ENCODE measurements around the gene HRH3. TPM values are rescaled to one million over a fixed set of nuclear protein-coding genes. Genes with fewer than 3 reads are reported as not detected.

HRH3 gene
- total RNA-seq, 1 donor from 2014 or later, result not detected

DNA sequence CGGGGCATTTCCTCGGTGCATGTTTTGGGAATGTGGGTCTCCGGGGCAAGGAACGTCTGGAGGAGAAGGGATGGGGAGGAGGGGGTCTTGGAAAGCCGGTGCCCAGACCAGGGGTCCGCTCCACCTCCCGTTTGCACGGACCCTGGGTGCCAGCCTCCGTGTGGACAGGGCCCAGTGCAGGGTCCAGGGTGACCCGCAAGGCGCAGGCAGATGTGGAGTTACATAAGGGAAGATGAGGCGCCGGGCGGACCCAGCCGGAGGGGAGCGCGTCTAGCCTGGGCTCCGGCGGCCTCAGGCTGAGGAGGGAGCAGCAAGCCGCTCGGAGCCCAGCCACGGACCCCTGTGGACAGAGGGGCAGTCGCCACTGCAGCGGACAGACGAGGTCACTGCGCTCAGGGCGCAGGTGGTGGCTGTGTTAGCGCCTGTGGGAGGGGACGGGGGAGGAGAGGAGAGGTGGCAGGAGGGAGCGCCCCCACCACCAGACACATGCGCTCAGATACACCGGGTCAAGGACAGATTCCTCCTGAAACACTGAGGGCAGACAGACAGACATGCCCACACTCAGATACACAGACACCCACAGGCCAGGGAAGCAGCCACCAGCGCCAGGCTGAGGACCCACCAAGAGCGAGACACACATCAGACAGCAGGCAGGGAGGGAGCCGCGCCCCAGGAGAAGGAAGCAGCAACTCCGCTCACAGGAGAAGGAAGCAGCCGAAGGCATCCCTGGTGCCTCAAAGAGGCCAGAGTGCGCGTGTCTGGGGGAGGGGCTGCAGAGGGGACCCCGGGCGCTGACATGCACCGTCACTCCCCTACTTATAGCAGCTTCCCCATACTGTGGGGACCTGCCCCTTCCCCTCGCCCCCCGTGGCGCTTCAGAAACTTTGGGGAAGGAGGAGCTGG, 839 bp upstream of the HRH3 start:
- Histone ChIP-seq H3K36me3 (ENCODE audit: control insufficient read depth, insufficient read depth, low read length) (no peaks in the 10 kb centered on the region), H3K4me3 (ENCODE audit: low read depth, low read length) (no peak overlapping the region), H3K27me3 (ENCODE audit: control insufficient read depth, insufficient read depth, low read length) (peaks cover 90% of the 10 kb centered on the region)
- TF ChIP-seq, protein P1, sequence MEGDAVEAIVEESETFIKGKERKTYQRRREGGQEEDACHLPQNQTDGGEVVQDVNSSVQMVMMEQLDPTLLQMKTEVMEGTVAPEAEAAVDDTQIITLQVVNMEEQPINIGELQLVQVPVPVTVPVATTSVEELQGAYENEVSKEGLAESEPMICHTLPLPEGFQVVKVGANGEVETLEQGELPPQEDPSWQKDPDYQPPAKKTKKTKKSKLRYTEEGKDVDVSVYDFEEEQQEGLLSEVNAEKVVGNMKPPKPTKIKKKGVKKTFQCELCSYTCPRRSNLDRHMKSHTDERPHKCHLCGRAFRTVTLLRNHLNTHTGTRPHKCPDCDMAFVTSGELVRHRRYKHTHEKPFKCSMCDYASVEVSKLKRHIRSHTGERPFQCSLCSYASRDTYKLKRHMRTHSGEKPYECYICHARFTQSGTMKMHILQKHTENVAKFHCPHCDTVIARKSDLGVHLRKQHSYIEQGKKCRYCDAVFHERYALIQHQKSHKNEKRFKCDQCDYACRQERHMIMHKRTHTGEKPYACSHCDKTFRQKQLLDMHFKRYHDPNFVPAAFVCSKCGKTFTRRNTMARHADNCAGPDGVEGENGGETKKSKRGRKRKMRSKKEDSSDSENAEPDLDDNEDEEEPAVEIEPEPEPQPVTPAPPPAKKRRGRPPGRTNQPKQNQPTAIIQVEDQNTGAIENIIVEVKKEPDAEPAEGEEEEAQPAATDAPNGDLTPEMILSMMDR (IDR thresholded peaks at IDR 0.05; ENCODE audit: insufficient read depth, low read length, poor library complexity, severe bottlenecking), result no peak
- no peak for DNase-seq (ENCODE audit: low read depth)

DNA sequence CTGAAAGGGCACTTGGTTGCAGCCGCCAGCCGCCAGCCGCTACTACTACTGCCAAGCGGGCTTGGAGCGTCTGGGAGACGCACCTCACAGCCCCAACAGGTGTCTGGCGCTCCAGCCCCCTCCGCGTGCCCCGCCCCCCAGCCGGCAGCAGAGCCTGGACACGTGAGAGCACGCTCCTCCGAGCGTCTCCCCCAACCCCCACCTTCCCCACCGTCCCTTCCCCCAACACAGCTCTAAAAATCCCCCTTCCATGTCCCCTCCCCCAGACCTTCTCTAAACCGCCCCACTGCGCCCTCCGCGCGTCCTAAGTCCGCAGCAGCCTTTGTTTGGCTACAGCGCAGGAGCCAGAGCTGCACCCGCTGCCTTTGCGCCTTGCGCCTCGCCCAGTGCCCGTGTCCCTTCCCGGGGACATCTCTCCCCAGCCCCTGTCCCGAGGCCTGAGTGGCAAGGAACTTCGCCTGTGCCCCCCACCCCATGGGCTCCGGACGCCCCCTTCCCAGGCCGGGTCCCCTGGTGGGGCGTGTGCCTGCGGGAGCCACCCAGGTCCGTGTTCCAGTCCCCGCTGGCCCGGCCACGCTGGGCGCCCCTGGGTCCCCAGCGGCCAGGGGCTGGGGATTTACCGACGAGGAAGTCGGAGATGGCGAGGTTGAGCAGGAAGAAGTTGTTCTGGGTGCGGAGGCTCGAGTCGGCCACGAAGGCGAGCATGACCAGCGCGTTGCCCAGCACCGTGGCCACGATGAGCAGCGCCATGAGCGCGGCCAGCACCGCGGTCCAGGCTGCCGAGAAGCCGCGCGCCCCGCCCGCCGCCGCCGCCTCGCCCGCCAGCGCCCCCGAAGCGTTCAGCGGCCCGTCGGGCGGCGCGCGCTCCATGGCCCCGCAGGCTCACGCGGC, 732 bp downstream of the HRH3 start:
- Histone ChIP-seq H3K36me3 (ENCODE audit: control insufficient read depth, insufficient read depth, low read length) (no peaks in the 10 kb centered on the region), H3K4me3 (ENCODE audit: low read depth, low read length) (no peak overlapping the region), H3K27me3 (ENCODE audit: control insufficient read depth, insufficient read depth, low read length) (peaks cover 92% of the 10 kb centered on the region)
- DNase-seq (ENCODE audit: low read depth), result no peak
- TF ChIP-seq, protein P1 (IDR thresholded peaks at IDR 0.05; ENCODE audit: insufficient read depth, low read length, poor library complexity, severe bottlenecking), result no peak

DNA sequence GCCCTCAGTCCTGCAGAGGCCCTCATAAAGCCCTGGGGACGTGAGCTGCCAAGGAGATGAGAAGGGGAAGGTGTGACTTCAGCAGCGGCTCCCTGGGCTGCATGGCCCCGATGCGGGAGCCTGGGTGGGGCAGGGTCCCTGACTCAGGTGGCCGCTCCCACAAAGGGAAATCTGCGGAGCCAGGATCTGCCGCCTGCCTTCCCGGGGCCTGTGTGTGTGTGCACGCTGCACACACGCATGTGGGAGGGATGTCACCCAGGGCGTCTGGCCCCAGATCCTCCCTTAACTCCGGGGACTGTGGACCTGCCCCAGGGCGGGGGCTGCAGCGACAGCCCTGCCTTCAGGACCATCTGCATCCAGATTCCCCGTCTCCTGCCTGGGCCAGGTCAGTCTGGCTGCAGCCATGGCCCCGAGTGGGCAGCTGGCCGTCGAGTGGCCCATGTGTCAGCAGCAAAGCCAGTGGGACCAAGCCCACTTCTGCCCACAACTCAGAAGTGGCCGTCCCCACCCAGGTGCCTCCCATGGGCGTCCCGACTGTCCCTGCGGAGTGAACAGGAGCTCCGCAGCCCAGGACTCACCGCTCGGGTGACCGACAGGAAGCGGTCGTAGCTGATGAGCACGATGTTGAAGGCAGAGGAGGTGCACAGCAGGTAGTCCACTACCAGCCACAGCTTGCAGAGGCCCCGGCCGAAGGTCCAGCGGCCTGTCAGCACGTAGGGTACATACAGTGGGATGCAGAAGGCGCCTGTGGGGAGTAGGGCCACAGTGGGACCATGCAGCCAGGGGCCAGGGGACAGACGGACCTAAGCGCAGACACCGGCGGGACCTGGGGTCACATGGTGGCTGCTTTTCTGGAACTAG, 1.9 kb downstream of the HRH3 start:
- TF ChIP-seq, protein P1 (IDR thresholded peaks at IDR 0.05; ENCODE audit: insufficient read depth, low read length, poor library complexity, severe bottlenecking), result no peak
- Histone ChIP-seq H3K36me3 (ENCODE audit: control insufficient read depth, insufficient read depth, low read length) (no peaks in the 10 kb centered on the region), H3K4me3 (ENCODE audit: low read depth, low read length) (no peak overlapping the region), H3K27me3 (ENCODE audit: control insufficient read depth, insufficient read depth, low read length) (peaks cover 87% of the 10 kb centered on the region)
- no peak for DNase-seq (ENCODE audit: low read depth)

DNA sequence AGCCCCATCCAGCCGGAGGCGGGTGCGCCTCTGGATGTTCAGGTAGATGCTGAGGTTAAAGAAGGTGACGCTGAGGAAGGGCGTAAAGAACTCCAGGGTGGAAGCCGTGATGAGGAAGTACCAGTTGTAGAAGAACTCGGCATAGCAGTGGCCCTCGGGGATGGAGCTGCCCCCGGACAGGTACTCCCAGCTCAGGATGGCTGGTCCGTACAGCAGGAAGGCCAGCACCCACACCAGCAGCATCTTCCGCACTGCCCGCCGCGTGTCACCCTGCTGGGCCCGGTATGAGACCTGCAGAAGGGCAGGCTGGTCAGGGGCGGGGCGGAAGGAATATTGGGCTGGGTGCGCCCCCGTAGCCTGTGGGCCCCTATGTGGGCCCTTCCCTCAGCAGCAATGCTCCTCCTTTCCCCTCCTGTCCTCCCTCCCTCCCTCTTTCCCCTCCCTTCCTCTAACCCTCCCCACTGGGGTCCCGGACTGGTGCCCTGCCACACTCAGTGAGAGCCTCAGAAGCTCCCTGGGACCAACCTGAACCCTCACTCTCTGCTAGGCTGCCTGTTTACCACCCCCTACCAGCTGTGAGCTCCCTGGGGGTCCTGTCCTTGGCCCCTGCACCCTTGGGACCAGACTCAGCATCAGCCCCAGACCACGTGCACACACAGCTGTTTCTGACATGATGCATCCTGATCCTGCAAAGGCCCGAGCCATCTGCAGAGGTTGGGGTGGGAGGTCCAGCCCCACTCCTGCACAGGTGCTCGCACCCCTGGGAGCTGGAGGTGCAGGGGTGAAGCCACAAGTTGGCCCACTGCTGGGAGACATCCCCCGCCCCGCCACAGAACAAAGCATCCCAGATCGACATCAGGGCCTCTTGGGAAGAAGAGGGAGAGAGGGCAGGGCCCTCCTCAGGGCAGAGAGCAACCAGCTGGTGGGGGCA, 3.2 kb downstream of the HRH3 start:
- Histone ChIP-seq H3K27me3 (ENCODE audit: control insufficient read depth, insufficient read depth, low read length) (peaks cover 82% of the 10 kb centered on the region), H3K36me3 (ENCODE audit: control insufficient read depth, insufficient read depth, low read length) (no peaks in the 10 kb centered on the region), H3K4me3 (ENCODE audit: low read depth, low read length) (no peak overlapping the region)
- TF ChIP-seq, protein P1 (IDR thresholded peaks at IDR 0.05; ENCODE audit: insufficient read depth, low read length, poor library complexity, severe bottlenecking), result no peak
- DNase-seq (ENCODE audit: low read depth), result no peak

All from kidney epithelial cell (primary cell).